ENCODE data around the gene PRR5L. TPM values are rescaled to one million over a fixed set of nuclear protein-coding genes. Genes with fewer than 3 reads are reported as not detected.

PRR5L gene
- total RNA-seq, 1 donor from 2014 or later, result 6.7 TPM

DNA sequence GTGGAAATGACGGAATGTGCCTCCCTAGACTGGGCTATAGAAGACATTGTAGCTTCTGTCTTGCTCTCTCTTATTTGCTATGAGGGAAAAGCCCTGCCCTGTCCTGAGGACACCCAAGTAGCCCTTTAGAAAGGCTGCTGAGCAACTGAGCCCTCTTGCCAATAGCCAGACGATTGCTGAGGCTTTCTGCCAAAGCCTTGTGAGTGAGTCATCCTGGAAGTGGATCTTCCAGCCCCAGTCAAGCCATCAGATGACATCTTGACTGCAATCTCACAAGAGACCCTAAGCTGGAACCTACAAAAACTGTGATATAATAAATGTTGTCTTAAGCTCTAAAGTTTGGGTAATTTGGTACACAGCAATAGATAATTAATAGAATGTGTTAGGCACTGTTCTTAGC, 217.9 kb downstream of the PRR5L start:
- H3K27ac Mint-ChIP-seq, result no peak overlapping the region
- TF ChIP-seq, protein P1, sequence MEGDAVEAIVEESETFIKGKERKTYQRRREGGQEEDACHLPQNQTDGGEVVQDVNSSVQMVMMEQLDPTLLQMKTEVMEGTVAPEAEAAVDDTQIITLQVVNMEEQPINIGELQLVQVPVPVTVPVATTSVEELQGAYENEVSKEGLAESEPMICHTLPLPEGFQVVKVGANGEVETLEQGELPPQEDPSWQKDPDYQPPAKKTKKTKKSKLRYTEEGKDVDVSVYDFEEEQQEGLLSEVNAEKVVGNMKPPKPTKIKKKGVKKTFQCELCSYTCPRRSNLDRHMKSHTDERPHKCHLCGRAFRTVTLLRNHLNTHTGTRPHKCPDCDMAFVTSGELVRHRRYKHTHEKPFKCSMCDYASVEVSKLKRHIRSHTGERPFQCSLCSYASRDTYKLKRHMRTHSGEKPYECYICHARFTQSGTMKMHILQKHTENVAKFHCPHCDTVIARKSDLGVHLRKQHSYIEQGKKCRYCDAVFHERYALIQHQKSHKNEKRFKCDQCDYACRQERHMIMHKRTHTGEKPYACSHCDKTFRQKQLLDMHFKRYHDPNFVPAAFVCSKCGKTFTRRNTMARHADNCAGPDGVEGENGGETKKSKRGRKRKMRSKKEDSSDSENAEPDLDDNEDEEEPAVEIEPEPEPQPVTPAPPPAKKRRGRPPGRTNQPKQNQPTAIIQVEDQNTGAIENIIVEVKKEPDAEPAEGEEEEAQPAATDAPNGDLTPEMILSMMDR (IDR thresholded peaks at IDR 0.05; ENCODE audit: unreplicated experiment), result no peak
- no peaks in the 10 kb centered on the region for H3K36me3 Mint-ChIP-seq
- peaks cover 6% of the 10 kb centered on the region for H3K4me1 Mint-ChIP-seq
- H3K4me3 Mint-ChIP-seq, result no peak overlapping the region
- H3K27me3 Mint-ChIP-seq (ENCODE audit: low read depth), result peaks cover 29% of the 10 kb centered on the region
- H3K9me3 Mint-ChIP-seq, result peaks cover 13% of the 10 kb centered on the region
- no peak for DNase-seq (ENCODE audit: low spot score in 2 of 2, unreplicated experiment in 2 of 2)

Other genes starting within 250 kb of the PRR5L start
- gene COMMD9, start 6.9 kb upstream of the PRR5L start, total RNA-seq, result 50.5 to 55.3 TPM (median 53.5 TPM) in 3 replicates
- gene TRAF6, start 214.0 kb downstream of the PRR5L start, total RNA-seq, result 16.6 to 17.8 TPM (median 17.4 TPM) in 3 replicates

Measured in mesothelial cell of epicardium (in vitro differentiated cells).